ENCODE data around the gene HOXA13. TPM values are rescaled to one million over a fixed set of nuclear protein-coding genes. Genes with fewer than 3 reads are reported as not detected.

HOXA13 gene
- total RNA-seq, 2 experiments from 2014 or later = 0.32 to 0.54 TPM

DNA sequence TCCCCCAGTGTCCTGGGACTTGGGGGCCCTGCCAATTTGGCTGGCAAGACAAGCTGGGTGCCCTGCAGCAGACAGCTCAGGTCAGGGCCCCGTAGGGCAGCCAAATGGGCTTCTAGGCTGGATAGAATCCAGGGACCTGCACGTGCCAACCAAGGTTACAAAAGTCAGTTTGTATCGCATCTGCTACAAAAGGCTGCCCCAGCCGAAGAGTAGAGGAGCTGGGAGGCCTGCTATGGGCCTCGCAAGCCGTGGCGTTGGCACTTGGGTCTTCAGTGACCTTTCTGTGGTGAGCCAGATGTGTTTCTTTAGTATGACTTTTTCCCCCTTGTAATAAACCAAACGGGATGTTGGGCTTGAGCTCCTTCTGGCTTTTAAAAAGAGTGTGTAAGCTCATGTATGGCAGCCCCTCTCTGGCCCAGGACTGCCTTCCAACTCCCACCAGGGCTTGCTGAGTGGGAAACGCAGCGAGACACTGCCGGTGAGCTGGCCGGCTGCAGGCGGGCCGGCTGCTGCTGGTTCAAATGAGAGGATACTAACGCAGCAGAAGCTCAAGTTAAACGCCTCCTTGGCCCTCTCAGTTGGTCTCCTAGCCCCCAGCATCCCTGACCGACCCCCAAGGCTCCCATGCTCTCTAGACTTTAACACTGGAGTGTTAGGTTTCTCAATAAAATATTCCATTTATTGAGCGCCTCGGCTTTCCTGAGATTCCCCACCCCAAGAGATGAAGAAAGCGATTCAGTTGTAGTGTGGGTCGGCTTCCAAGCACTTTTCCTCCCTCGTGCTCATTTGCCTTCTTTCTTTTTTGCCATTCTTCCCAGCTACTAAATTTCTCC is 22.7 kb downstream of the HOXA13 start:
- Histone ChIP-seq H3K4me2 (ENCODE audit: low read length) (no peak overlapping the region), H3K9me2 (ENCODE audit: insufficient read depth, low read length) (no peaks in the 10 kb centered on the region), H3K79me2 (ENCODE audit: insufficient read depth, low read depth, low read length) (no peaks in the 10 kb centered on the region), H4K20me1 (ENCODE audit: insufficient read depth, low read length) (no peaks in the 10 kb centered on the region), H2AFZ (ENCODE audit: low read length) (no peak overlapping the region), H3K4me1 (ENCODE audit: insufficient read depth, low read length, poor library complexity, severe bottlenecking) (no peaks in the 10 kb centered on the region), H3K36me3 (ENCODE audit: insufficient read depth, low read length) (no peaks in the 10 kb centered on the region), H3K4me3 (ENCODE audit: low read depth, low read length, poor library complexity, severe bottlenecking) (no peak overlapping the region), H3K9me3 (ENCODE audit: low read length) (no peaks in the 10 kb centered on the region), H3K27ac (ENCODE audit: low read depth, low read length, poor library complexity, severe bottlenecking) (no peak overlapping the region)
- ChIA-PET POLR2A (interaction anchor here (0.6 kb wide), 1 partner anchor 1555 kb away, joined by 3 read pairs; no protein-coding TSS in a partner anchor), CTCF (ENCODE audit: unreplicated experiment) (no interaction called here)
- no peak for DNase-seq (ENCODE audit: low spot score)
- TF ChIP-seq EZH2phosphoT487 (IDR thresholded peaks at IDR 0.05; ENCODE audit: borderline replicate concordance, low read depth, low read length) = no peak
- TF ChIP-seq CTCF (conservative IDR thresholded peaks at IDR 0.05; ENCODE audit: low read length) = no peak
- intact Hi-C loops (cut with micrococcal nuclease; ENCODE audit: unreplicated experiment) = no loop called here
- no TSS peak for BruUV-seq (replicated peaks)

- no peaks in the 10 kb centered on the region for H3K36me3 ChIP-seq (ENCODE audit: insufficient read depth, low read length)
- H3K4me2 ChIP-seq (ENCODE audit: low read length) = no peak overlapping the region
- H3K9me2 ChIP-seq (ENCODE audit: insufficient read depth, low read length) = no peaks in the 10 kb centered on the region
- H3K9me3 ChIP-seq (ENCODE audit: low read length) = no peaks in the 10 kb centered on the region
- no peaks in the 10 kb centered on the region for H3K4me1 ChIP-seq (ENCODE audit: insufficient read depth, low read length, poor library complexity, severe bottlenecking)
- H3K4me3 ChIP-seq (ENCODE audit: low read depth, low read length, poor library complexity, severe bottlenecking) = no peak overlapping the region
- no TSS peak for BruUV-seq (replicated peaks)
- POLR2A ChIA-PET = no interaction called here
- no peak for DNase-seq (ENCODE audit: low spot score)
- H3K27ac ChIP-seq (ENCODE audit: low read depth, low read length, poor library complexity, severe bottlenecking) = no peak overlapping the region
- H4K20me1 ChIP-seq (ENCODE audit: insufficient read depth, low read length) = no peaks in the 10 kb centered on the region
- intact Hi-C loops (cut with micrococcal nuclease; ENCODE audit: unreplicated experiment) = no loop called here
- H3K79me2 ChIP-seq (ENCODE audit: insufficient read depth, low read depth, low read length) = no peaks in the 10 kb centered on the region
- CTCF ChIA-PET (ENCODE audit: unreplicated experiment) = no interaction called here
- TF ChIP-seq EZH2phosphoT487 (IDR thresholded peaks at IDR 0.05; ENCODE audit: borderline replicate concordance, low read depth, low read length) (no peak), CTCF (conservative IDR thresholded peaks at IDR 0.05; ENCODE audit: low read length) (no peak)
- no peak overlapping the region for H2AFZ ChIP-seq (ENCODE audit: low read length)
Measured at GRCh38 chr7:27176524-27176845, 23.4 kb downstream of the HOXA13 start.

All from OCI-LY7 (cell line).